ENCODE data around the gene ARHGAP40.

Gene ARHGAP40

DNA sequence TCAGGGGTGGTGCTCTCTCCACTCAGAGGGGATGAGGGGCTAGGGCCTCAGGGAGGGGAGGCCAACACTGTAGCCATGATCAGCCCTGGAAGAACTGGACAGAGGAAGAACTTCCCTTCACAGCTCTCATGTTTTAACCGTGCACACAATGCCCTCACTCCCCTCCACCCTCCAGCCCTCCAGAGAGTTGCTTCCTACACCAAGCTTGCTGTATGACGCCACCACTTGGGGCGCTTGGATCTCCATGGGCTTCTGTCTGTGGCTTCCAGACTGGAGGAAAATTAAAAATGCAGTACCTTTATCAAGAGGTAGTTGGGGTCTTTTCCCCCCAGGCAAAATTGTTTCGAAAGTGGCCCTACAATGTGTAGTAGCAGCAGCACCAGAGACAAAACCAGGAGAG, 48.4 kb downstream of the ARHGAP40 start:
- DNase-seq (ENCODE audit: low read depth): no peak

DNA sequence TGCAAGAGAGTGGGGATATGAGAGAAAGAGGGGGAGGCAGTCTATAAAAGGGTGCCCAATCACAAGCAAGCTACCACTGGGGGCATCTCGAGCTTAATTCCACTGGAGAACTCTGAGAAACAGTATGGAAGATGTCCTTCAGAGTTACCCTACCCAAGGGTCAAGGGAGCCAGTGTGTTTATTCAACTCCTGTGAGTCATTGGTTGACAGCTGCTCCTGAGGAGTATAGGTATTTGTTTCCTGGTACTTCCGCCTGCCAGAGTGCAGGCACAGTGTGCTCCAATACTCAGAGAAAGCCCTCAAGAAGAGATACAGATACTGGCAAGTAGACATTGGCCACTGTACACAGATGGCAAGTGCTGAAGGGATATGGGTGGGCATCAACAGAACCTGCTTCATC, 49.5 kb downstream of the ARHGAP40 start:
- no peak for DNase-seq (ENCODE audit: low read depth)

GRCh38 chr20:38651562-38651961, 50.0 kb downstream of the ARHGAP40 start:
- DNase-seq (ENCODE audit: low read depth): no peak

- no peak for DNase-seq (ENCODE audit: low read depth)
These were observed 51.4 kb downstream of the ARHGAP40 start for GRCh38 chr20:38652995-38653394.

- no peak for DNase-seq (ENCODE audit: low read depth)
These were observed 55.8 kb downstream of the ARHGAP40 start for GRCh38 chr20:38657390-38657789.

GRCh38 chr20:38658879-38659596, 57.4 kb downstream of the ARHGAP40 start:
- peak; percentile 12 for DNase-seq (ENCODE audit: low read depth)

- no peak for DNase-seq (ENCODE audit: low read depth)
These were observed 57.9 kb downstream of the ARHGAP40 start for GRCh38 chr20:38659597-38659880.

GRCh38 chr20:38660429-38660828, 58.8 kb downstream of the ARHGAP40 start:
- DNase-seq (ENCODE audit: low read depth): no peak

GRCh38 chr20:38663660-38664059, 62.1 kb downstream of the ARHGAP40 start:
- no peak for DNase-seq (ENCODE audit: low read depth)

DNA sequence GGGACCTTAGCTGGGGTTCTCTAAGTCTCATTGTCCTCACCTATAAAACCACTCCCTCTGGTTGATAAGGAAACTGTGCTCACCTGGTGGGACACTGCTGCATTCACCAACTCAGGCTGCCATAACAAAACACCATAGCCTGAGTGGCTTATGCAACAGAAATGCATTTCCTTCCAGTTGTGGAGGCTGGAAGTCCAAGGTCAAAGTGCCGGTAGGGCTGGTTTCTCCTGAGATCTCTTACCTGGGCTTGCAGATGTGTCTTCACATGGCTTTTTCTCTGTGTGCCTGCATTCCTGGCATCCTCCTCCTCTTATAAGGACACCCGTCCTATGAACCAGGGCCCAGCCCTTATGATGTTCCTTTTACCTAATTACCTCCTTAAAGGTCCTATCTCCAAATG, 62.7 kb downstream of the ARHGAP40 start:
- no peak for DNase-seq (ENCODE audit: low read depth)

GRCh38 chr20:38665094-38665493, 63.5 kb downstream of the ARHGAP40 start:
- no peak for DNase-seq (ENCODE audit: low read depth)

GRCh38 chr20:38665506-38666285, 64.1 kb downstream of the ARHGAP40 start:
- DNase-seq (ENCODE audit: low read depth): no peak

DNA sequence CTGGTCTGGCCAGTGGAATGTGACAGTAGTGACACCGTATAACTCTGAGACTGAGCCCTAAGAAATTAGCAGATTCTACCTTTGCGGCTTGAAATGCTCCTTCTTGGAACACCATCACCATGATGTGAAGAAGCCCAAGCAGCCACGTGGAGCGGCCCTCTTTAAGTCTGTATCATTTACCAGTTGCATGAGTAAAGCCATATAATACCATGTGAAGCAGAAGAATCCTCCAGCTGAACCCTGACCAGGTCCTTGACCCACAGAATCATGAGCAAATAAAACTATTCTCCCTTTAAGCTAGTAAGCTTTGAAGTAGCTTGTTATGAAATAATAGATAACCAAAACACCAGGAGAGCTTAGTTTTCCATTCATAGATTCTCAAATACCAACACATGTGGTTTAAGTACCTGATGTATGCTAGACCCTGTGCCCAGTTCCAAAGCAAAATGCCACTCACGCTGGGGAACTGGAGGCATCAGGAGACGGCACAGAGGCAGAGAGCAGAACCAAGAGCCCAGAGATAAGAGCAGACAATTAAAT, 65.9 kb downstream of the ARHGAP40 start:
- DNase-seq (ENCODE audit: low read depth): no peak

GRCh38 chr20:38669688-38670087, 68.1 kb downstream of the ARHGAP40 start:
- no peak for DNase-seq (ENCODE audit: low read depth)

GRCh38 chr20:38670786-38671185, 69.2 kb downstream of the ARHGAP40 start:
- no peak for DNase-seq (ENCODE audit: low read depth)

- DNase-seq (ENCODE audit: low read depth): no peak
These were observed 69.6 kb downstream of the ARHGAP40 start for GRCh38 chr20:38671186-38671585.

- DNase-seq (ENCODE audit: low read depth): no peak
These were observed 70.2 kb downstream of the ARHGAP40 start for GRCh38 chr20:38671701-38672292.

- no peak for DNase-seq (ENCODE audit: low read depth)
These were observed 70.9 kb downstream of the ARHGAP40 start for GRCh38 chr20:38672504-38672903.

DNA sequence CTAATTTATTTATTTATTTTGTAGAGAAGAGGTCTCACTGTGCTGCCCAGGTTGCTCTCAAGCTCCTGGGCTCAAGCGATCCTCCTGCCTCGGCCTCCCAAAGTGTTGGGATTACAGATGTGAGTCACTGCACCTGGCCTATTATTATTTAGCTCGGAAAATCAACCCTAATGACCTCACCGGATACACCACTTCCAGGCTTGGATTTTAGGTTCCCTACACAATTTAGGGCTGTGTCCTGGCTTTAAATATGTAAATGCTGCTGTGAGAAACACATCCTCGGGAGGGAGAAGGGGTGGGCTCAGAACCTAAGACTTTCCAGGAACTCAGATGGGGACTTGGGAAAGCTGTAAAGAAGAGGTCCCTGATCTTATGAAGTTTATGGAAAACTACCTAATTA, 71.7 kb downstream of the ARHGAP40 start:
- no peak for DNase-seq (ENCODE audit: low read depth)

GRCh38 chr20:38673725-38674091, 72.1 kb downstream of the ARHGAP40 start:
- no peak for DNase-seq (ENCODE audit: low read depth)

GRCh38 chr20:38674092-38674764, 72.6 kb downstream of the ARHGAP40 start:
- peak; percentile 46 for DNase-seq (ENCODE audit: low read depth)

GRCh38 chr20:38674765-38675133, 73.1 kb downstream of the ARHGAP40 start:
- DNase-seq (ENCODE audit: low read depth): no peak

DNA sequence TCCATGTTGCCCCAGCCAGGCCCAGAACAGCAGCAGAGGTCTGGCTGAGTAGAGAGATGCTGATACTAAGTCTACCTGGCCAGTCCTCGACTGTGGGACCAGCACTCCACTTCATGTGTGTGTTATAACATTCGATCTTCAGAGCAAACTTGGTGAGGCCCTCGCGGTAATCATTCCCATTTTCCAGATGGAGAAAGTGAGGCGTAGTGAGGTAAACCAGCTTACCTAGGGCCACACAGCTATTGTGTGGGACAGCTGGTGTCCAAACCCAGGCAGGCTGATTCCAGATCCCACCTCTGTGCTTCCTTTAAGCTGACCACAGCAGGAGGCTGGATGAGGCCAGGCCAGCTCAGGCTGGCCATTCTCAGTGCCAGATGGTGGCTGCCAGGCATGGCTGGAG, 75.0 kb downstream of the ARHGAP40 start:
- DNase-seq (ENCODE audit: low read depth): no peak
